Upper lobe of left lung (tissue), 4 donors: ENCODE measurements around the gene CISD1.

ENCODE experiments used
- EP300 ChIP-seq, 4 donors: sonication (generic); formaldehyde crosslinking; IDR thresholded peaks; one replicate each; pipeline ENCODE4 v1.5.1; 2017; ENCODE audit warnings: antibody characterized with exemption in 4 of 4, control low read depth in 2 of 4
- POLR2A ChIP-seq, 4 donors: fragments of 450-650 bp; IDR thresholded peaks; one replicate each; pipeline ENCODE4 v1.5.1; 2016 to 2017; ENCODE audit warnings: antibody characterized with exemption in 4 of 4, mild to moderate bottlenecking in 2 of 4
- POLR2AphosphoS5 ChIP-seq, 2 donors: sonication (generic); formaldehyde crosslinking; IDR thresholded peaks; one replicate each; pipeline ENCODE4 v1.5.1; 2017; ENCODE audit warnings: antibody characterized with exemption in 2 of 2
- TF ChIP-seq, protein P1 (sequence below), 6 experiments: fragments of 450-650 bp in 4 of 6; fragments of 200-600 bp in 2 of 6; sonication (generic) in 2 of 6; IDR thresholded peaks; one replicate each; pipeline ENCODE4 v1.5.1; 2016 to 2019; ENCODE audit warnings: antibody characterized with exemption in 6 of 6

DNA sequence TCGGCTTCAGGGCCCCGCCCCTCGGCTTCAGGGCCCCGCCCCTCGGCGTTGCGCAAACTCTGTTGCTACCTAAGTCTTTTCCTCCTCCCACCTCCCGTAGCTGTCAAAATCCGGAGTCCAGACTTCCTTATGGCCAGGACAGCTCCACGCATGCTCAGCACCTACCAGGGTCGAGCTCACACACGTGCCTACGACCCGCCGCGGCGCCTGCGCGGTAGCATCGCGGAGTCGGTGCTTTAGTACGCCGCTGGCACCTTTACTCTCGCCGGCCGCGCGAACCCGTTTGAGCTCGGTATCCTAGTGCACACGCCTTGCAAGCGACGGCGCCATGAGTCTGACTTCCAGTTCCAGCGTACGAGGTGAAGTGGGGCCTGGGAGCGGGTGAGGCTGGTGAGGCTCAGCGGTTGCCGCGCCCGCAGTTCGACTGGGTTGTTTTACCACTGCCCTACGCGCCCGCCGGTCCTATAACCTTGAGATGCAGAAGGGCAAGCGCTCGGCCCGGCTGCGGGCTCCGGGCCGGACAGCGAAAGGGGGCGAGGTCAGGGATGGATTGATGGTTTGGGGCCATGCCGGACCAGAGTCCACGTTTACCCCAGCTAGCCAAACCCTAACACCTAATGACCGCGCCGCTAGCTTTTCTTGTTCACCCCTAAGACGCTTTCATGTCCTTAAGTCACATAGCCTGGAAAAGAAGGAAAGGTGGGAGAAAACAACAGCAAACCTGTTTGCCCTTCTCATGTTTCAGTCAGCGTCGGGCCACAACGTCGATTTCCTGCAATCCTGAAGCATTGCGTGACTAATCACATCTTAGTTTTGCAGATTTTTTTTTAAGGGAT is at the start of gene CISD1:
- TF ChIP-seq, protein P1, sequence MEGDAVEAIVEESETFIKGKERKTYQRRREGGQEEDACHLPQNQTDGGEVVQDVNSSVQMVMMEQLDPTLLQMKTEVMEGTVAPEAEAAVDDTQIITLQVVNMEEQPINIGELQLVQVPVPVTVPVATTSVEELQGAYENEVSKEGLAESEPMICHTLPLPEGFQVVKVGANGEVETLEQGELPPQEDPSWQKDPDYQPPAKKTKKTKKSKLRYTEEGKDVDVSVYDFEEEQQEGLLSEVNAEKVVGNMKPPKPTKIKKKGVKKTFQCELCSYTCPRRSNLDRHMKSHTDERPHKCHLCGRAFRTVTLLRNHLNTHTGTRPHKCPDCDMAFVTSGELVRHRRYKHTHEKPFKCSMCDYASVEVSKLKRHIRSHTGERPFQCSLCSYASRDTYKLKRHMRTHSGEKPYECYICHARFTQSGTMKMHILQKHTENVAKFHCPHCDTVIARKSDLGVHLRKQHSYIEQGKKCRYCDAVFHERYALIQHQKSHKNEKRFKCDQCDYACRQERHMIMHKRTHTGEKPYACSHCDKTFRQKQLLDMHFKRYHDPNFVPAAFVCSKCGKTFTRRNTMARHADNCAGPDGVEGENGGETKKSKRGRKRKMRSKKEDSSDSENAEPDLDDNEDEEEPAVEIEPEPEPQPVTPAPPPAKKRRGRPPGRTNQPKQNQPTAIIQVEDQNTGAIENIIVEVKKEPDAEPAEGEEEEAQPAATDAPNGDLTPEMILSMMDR (IDR thresholded peaks at IDR 0.05): no peak
- peak; percentile 69 to 93 for TF ChIP-seq POLR2AphosphoS5 (IDR thresholded peaks at IDR 0.05)
- peak in 2 of 4 donors; percentile 57 to 75 for TF ChIP-seq POLR2A (IDR thresholded peaks at IDR 0.05)
- TF ChIP-seq EP300 (IDR thresholded peaks at IDR 0.05): no peak
